Measurements from ENCODE around the gene UQCRQ.

DNA sequence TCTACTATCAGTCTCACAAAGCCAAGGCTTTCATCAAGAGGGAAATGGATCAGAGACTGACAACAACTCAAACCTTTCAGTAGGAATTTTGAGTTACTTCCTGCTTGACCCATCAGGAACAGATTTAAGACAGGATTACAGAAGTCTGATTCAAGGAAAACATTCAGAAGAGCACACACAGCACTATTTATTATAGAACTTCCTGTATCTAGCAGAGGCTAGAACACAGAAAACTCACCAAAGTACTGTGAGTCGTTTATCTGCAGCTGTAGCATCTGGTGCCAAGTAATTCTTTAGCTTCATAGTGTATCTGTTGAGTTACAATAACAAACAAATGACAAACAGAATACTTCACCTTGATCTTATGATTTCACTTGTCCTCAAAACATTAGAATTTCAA is 20.8 kb downstream of the UQCRQ start:
- TF ChIP-seq YY1 (IDR thresholded peaks at IDR 0.05): no peak
- TF ChIP-seq JUND (IDR thresholded peaks at IDR 0.05): no peak
- no peak for TF ChIP-seq CTCF (IDR thresholded peaks at IDR 0.05; ENCODE audit: low read depth, low read length, missing input control)
- TF ChIP-seq EGR1 (IDR thresholded peaks at IDR 0.05; ENCODE audit: low read depth in 2 of 2): no peak
- no peak for TF ChIP-seq ZBTB33 (IDR thresholded peaks at IDR 0.05)
- TF ChIP-seq RAD21 (IDR thresholded peaks at IDR 0.05): no peak
- TF ChIP-seq SP1 (IDR thresholded peaks at IDR 0.05): no peak
- no peak for TF ChIP-seq REST (IDR thresholded peaks at IDR 0.05)
- no peak for TF ChIP-seq MAX (IDR thresholded peaks at IDR 0.05)
- TF ChIP-seq GABPA (IDR thresholded peaks at IDR 0.05 in 1 of 2, conservative IDR thresholded peaks at IDR 0.05 in 1 of 2): no peak
- TF ChIP-seq HNF4G (IDR thresholded peaks at IDR 0.05): no peak
- no peak for TF ChIP-seq TAF1 (conservative IDR thresholded peaks at IDR 0.05)
